Coronary artery (tissue), 2 donors: ENCODE results near the gene SLC1A3.

Source experiments
- DNase-seq: peaks from one replicate; pipeline ENCODE4 v3.0.0-alpha.2; 2017; ENCODE audit warnings: low spot score
- H3K27ac ChIP-seq, 2 donors: fragments of 200-600 bp; sonication (generic); one replicate each; pipeline ENCODE4 v1.5.1; 2016 to 2019
- H3K4me3 ChIP-seq: fragments of 200-600 bp; sonication (generic); 2 replicates; pipeline ENCODE4 v1.5.1; 2016; ENCODE audit warnings: mild to moderate bottlenecking, moderate library complexity
- CTCF ChIP-seq: fragments of 200-600 bp; sonication (generic); IDR thresholded peaks from one replicate; pipeline ENCODE4 v1.5.1; 2019; ENCODE audit warnings: antibody characterized with exemption

The SLC1A3 gene

GRCh38 chr5:36619012-36619635, 12.7 kb downstream of the SLC1A3 start:
- TF ChIP-seq CTCF, result no peak
- Histone ChIP-seq H3K27ac (no peak overlapping the region), H3K4me3 (no peak overlapping the region)
- DNase-seq, result no peak

- H3K27ac ChIP-seq, result no peak overlapping the region
- H3K4me3 ChIP-seq, result no peak overlapping the region
- no peak for DNase-seq
- TF ChIP-seq CTCF, result no peak
Observed at GRCh38 chr5:36621985-36622384, 15.6 kb downstream of the SLC1A3 start.

- Histone ChIP-seq H3K4me3 (no peak overlapping the region), H3K27ac (no peak overlapping the region)
- DNase-seq, result no peak
- TF ChIP-seq CTCF, result no peak
Observed at GRCh38 chr5:36623832-36624231, 17.4 kb downstream of the SLC1A3 start.

- TF ChIP-seq CTCF, result no peak
- Histone ChIP-seq H3K4me3 (no peak overlapping the region), H3K27ac (no peak overlapping the region)
- DNase-seq, result no peak
Observed at GRCh38 chr5:36624277-36624676, 17.9 kb downstream of the SLC1A3 start.

GRCh38 chr5:36628695-36629094, 22.3 kb downstream of the SLC1A3 start:
- Histone ChIP-seq H3K4me3 (no peak overlapping the region), H3K27ac (no peak overlapping the region)
- TF ChIP-seq CTCF, result no peak
- no peak for DNase-seq

- DNase-seq, result no peak
- no peak overlapping the region for H3K4me3 ChIP-seq
- H3K27ac ChIP-seq, result no peak overlapping the region
- no peak for TF ChIP-seq CTCF
Observed at GRCh38 chr5:36629729-36630128, 23.3 kb downstream of the SLC1A3 start.
